ENCODE measurements around the gene PRDM16.

The PRDM16 gene

DNA sequence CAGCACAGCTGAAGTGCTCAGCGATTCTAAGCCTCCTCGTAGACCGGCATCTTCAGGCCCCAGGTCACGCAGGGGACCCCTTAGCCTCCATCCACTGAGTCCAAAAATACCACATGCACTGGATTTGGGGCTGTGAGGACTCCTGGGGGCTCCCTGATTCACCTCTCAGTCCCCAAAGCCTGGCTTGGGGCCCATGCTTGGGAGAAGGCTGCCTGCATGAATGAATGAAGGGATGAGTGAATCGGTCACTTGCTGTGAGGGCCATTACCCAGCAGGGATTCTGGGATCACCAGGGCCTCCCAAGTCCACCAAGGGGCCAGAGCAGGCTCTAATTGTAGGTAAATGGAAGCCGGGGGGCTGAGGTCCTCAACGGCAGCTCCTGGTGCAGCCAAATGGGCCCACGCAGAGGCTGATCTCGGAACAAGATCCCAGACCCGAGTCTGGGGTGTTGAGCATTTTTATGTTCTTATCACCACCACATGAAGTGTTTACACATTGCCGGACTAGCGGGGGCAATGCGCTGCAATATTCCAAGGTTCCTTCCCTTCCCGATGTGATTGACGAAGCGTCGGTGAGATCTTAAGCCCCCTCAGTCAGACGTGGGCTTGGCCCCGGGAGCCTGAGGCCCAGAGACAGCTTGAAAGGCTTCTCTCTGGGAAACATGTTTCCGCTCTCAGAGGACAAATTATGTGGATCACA lies 371.9 kb downstream of the PRDM16 start:
- no peak for DNase-seq

- DNase-seq: no peak
Observed at GRCh38 chr1:3441410-3441847, 372.4 kb downstream of the PRDM16 start.

GRCh38 chr1:3441880-3442279 lies 372.9 kb downstream of the PRDM16 start:
- no peak for DNase-seq

- DNase-seq: no peak
Observed at GRCh38 chr1:3442331-3442730, 373.3 kb downstream of the PRDM16 start.

GRCh38 chr1:3442901-3443300 lies 373.9 kb downstream of the PRDM16 start:
- DNase-seq: no peak

- no peak for DNase-seq
Observed at GRCh38 chr1:3443807-3444206, 374.8 kb downstream of the PRDM16 start.

DNA sequence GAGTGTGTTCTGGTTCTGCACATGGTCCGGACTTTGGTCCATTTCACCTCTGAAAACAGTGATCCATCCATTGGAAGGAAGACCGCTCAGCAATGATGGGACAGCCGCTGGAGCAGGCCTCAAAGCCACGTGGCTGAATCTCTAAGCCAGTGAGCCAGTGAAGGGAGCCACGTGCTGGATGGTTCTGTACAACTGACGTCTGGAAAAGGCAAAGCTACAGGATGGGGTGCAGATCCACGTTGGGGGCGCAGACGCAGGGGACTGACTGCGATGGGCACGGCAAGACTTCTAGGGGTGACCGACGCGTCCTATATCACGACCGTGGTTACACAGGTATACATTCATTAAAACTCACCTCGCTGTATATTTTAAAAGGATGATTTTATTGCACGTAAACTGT lies 375.3 kb downstream of the PRDM16 start:
- no peak for DNase-seq

DNA sequence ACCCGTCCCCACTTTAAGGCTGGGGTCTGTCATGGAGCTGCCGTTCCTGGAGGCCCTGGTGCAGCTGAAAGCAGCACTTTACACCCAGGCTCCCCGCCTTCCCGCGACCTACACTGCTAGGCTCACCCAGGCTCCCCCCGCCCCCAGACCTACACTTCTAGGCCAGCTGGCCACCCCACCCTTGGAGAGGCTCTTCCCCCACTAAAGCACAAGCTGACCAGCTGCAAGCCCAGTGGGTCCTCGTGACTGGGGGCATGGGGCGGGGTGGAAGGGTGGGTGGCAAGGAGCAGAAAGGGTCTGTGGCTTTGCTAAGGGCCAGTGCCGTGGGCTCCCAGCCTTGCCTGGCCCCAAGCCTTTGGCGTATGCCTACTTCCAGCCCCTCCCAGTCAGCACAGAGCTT lies 375.7 kb downstream of the PRDM16 start:
- no peak for DNase-seq

GRCh38 chr1:3450202-3450863 lies 381.3 kb downstream of the PRDM16 start:
- no peak for DNase-seq

- DNase-seq: no peak
Observed at GRCh38 chr1:3450983-3451382, 382.0 kb downstream of the PRDM16 start.

DNA sequence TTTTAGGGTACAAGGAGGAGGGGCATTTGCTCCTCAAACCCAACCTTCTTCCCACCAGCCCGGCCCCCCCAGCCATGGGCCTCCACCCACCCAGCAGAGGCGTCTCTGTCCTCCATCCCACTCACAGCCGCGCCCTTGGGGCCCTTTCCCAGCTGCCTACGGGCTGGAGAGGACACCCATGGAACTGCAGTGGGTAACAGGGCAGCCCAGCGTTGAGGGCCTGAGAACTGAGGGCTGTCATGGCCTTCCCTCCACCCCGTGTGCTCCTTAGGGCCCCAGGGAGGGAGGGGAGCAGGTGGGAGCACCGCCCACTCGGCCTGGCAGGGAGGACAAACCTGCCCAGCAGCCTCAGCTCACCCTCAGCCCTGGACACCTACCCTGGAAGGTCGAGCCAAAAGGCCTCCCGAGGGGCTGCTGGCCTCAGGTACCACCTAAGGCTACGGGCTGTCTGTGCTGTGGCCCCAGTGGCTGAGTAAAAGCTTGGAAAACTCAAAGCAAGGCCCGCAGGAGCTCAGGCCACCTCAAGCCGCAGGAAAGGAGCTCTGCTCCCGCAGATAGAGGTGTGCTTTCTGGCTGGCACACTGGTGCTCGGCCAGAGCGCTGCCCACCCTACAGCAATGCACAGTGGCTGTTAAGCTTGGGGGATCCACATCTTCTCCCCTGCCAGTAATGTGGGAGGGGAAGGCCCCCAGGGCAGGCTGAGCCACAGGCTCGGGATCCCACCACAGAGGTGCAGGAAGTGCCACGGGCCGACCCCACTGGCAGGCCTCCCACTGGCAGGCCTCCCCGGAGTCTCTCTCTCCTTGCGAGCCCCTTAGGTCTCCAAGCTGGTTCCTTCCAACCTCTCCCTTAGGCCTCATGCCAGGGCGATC lies 383.2 kb downstream of the PRDM16 start:
- DNase-seq: no peak

GRCh38 chr1:3452866-3453175 lies 383.8 kb downstream of the PRDM16 start:
- DNase-seq: no peak

- DNase-seq: peak; percentile 75
Observed at GRCh38 chr1:3453203-3453761, 384.3 kb downstream of the PRDM16 start.

GRCh38 chr1:3453891-3454810 lies 385.1 kb downstream of the PRDM16 start, which contains the start of gene ARHGEF16:
Gene ARHGEF16, plus strand, starts transcription at chr1:3454665. Its CDS starts 8,420 bp downstream, at chr1:3463085.
- peak; percentile 29 for DNase-seq

DNA sequence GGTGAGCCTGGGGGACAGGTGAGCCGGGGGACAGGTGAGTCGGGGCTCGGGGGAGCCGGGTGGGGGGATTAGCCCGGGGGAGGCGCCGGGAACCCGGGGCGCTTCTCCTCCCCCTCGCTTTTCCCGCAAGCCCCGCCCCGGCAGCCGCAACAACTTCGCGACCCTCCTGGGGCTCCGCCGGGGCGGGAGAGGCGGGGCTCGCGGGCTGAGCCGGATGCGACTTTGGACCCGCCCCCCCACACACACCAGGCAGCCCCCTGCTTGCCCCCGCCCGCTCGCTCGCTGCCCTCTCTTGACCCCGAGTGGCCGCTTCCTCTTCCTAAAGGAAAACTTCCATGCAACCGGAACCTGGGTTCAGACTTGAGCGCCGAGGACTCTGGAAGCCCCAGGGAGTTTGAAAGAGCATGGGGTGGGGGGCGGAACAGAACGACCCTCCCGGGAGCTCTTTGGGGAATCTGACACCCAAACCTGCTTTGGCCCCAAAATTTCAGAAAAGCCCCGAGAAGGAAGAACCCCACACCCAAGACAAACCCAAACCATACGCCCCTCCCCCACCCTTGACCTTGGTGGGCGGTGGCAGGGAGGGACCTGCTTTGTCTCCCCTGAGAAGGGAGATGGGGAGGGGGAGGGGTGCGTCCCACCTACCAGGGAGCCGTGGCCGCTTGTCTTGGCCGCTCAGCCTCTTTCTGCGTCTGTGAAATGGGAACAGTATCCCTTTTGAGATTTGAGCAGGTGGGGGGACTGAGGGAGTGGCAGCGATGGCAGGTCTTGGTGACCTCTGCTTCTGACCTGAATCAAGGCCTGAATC lies 386.0 kb downstream of the PRDM16 start:
- no peak for DNase-seq

- DNase-seq: no peak
Observed at GRCh38 chr1:3455670-3456448, 386.9 kb downstream of the PRDM16 start.

- no peak for DNase-seq
Observed at GRCh38 chr1:3456449-3456963, 387.5 kb downstream of the PRDM16 start.

DNA sequence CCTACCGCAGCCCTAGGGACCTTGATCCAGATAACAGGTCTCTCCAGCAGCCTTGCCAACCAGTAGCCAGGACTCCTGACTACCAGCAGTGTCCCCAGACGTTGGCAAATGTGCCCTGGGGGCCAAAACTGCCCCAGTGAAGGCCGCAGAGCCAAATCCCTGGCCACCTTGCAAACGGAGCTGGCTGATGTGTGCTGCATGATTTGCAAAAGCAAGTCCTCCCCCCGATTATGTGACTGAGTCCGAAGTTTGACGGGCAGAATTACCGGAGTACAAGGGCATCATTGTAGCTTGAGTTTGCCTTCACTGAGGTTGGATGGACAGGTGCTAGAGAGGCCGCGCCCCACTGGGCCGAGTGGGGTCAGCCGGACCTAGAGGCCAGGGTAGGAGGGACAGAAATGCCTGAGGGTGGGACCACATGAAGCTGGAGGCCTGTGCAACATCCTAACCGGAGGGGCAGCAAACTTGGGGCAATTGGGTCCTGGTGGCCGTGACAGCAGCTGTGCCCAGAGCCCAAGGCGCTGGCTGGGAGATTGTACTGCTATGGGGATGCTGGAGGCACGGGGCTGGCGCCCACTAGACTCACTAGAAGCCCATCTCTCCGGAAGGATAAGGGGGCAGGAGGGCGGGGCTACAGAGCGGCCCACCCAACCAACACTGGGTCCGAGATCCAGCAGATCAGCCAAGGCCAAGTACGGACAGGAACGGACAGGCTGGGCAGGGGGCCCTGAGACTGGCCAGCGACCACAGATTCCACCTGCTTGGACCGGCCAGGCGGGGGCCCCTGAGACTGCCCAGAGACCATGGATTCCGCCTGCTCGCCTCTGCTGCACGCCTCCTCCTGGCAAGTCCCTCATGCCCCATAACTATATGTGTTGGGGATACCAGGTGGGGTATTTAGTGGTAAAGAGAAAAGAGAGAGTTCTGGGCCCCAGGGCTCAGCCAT lies 388.2 kb downstream of the PRDM16 start:
- DNase-seq: no peak
